Measurements from ENCODE around the gene NUDT3.

DNA sequence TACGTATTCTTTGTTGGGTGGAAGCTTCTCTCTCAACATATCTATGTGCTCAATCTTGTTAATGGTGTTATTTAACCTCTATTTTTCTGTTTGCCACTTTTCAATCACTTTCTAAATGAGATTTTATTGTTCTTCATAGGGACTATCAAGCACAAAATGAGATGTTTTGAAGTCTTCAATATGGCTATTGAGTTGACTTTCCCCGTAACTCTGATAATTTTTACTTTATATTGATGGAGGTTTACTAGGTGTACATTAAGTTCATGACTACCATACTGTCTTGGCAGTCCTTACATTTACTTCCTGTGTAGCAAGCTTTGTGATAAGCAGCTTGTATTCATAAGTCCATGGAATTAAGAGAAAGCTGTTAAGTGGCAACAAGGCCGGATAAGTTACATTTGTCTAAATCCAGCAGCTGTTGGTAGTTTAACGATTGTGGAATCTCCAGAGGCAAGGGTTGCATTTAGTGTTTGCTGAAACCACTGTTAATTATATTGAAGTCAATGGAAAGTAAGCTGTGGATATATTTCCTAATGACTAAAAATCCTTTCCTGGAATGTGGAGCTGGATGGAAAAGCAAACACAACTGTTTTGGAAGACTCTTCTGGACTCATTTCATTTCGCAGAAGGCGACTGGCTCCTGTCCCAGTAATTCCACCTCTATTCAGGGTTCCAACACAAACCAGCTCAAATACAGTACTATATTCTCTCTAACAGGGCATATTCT lies 86.3 kb downstream of the NUDT3 start:
- no peak for TF ChIP-seq ZNF384 (IDR thresholded peaks at IDR 0.05)
- TF ChIP-seq SUZ12 (IDR thresholded peaks at IDR 0.05): no peak
- TF ChIP-seq BHLHE40 (IDR thresholded peaks at IDR 0.05; ENCODE audit: borderline replicate concordance): no peak
- TF ChIP-seq, protein P1, sequence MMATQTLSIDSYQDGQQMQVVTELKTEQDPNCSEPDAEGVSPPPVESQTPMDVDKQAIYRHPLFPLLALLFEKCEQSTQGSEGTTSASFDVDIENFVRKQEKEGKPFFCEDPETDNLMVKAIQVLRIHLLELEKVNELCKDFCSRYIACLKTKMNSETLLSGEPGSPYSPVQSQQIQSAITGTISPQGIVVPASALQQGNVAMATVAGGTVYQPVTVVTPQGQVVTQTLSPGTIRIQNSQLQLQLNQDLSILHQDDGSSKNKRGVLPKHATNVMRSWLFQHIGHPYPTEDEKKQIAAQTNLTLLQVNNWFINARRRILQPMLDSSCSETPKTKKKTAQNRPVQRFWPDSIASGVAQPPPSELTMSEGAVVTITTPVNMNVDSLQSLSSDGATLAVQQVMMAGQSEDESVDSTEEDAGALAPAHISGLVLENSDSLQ (IDR thresholded peaks at IDR 0.05): no peak
- TF ChIP-seq HDGF (IDR thresholded peaks at IDR 0.05; ENCODE audit: borderline replicate concordance): no peak
- no peak for TF ChIP-seq ELF4 (IDR thresholded peaks at IDR 0.05)

All from HEK293T (cell line).